GM12872 (cell line): Measurements from ENCODE around the gene KAT6B.

ENCODE experiments used
- TF ChIP-seq, protein P1 (sequence below): IDR thresholded peaks from 3 replicates; pipeline ENCODE4 v1.5.1; 2011; ENCODE audit warnings: low read depth, mild to moderate bottlenecking, low read length, moderate library complexity; ENCODE audit not compliant: insufficient read depth

The KAT6B gene

DNA sequence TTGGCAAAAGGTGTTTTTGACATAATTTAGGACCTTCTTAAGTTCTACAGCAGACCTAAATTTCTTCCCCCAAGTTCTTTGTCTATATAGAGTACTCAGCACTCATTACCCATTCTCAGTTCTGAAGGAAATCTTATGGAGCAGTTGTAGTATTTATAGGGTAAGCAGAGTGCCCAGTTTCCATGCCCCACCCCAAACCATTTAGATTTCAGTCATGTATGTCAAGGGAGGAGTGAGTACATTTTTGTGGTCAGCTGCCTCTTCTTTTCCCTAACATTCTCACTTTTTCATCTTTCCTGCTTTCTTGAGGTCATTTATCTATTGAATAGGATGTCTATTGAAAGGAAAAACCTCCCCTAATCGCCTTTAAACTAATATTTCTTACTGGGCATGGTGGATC is 83.3 kb downstream of the KAT6B start:
- TF ChIP-seq, protein P1, sequence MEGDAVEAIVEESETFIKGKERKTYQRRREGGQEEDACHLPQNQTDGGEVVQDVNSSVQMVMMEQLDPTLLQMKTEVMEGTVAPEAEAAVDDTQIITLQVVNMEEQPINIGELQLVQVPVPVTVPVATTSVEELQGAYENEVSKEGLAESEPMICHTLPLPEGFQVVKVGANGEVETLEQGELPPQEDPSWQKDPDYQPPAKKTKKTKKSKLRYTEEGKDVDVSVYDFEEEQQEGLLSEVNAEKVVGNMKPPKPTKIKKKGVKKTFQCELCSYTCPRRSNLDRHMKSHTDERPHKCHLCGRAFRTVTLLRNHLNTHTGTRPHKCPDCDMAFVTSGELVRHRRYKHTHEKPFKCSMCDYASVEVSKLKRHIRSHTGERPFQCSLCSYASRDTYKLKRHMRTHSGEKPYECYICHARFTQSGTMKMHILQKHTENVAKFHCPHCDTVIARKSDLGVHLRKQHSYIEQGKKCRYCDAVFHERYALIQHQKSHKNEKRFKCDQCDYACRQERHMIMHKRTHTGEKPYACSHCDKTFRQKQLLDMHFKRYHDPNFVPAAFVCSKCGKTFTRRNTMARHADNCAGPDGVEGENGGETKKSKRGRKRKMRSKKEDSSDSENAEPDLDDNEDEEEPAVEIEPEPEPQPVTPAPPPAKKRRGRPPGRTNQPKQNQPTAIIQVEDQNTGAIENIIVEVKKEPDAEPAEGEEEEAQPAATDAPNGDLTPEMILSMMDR, result no peak

DNA sequence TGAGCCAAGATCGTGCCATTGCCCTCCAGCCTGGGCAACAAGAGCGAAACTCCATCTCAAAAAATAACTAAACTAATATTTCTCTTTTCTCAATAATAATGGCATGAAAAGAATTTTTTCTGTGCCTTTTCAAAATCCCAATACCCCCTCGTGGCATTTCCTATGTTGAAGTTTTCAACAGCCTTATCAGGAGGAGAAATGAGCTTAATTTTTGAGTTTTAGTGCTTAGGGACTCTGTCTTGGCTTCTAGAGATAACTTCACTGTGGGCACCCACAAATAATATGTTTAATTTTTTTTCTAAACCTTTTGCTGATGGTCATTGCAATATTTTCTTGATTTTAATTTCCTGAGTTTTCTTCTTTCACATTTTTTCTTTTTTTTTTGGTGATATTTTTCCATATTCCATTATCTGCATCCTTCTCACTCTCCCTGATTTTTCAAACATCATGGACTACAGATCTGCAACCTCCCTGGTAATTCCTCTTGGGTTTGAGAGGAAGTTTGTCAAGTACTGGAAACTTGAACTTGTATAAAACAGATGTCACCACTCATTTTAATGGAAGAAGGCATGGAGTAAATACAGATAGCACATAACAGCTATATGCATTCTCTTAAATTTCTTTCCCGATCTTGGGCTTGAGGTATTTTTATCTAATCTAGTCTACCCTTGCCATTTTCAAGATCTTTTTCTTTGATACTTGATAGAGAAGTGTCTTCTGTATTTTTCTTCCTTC is 84.0 kb downstream of the KAT6B start:
- TF ChIP-seq, protein P1, result no peak

DNA sequence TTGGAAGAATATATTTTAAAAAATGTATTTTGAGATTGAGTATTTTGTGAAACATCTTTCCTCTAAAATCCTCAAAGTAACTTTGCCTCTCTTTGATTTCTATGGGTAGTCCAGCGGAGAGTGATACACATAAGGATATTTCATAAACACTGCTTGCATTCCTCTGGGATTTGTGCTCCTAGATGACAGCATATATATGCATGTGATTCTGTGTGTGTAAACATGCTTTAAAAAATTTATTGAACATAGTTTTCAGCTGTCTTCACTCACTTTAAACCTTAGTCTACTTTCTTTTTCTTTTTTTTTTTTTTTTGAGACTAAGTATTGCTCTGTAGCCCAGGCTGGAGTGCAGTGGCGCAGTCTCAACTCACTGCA is 84.6 kb downstream of the KAT6B start:
- TF ChIP-seq, protein P1, result no peak

DNA sequence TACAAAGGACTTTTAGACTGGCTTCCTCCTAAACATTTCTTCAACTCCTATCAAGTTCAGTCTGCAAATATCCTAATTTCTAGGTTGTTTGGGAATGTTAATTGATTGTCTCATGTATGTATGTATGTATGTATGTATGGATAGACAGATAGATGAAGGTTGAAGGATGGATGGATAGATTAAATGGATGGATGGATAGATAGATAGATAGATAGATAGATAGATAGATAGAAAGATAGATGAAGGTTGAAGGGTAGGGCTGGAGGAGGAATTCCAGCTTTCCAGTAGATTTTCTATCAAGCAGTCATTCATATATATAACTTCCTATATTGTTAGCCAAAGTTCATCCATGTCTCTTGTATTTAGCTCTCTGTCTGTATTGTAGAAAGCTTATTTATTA is 85.8 kb downstream of the KAT6B start:
- TF ChIP-seq, protein P1, result no peak

DNA sequence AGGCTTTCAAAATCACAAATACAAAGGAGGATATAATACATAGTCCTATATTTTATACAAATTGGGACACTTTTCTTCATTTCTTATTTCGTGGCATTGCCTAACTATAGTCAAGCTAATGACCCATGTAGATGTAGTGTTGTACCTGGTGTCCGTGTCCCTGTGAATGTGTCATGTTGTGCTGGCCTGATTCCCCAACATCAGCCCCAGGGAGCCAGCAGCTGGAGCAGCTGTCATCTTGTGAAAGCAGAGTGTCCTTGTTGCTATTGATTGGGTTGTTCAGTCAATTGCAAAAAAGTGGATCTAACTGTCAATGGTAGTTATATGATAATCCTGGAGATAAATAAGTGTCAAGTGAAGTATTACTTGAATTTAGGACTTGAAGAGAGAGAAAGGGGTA is 86.3 kb downstream of the KAT6B start:
- TF ChIP-seq, protein P1, result no peak

DNA sequence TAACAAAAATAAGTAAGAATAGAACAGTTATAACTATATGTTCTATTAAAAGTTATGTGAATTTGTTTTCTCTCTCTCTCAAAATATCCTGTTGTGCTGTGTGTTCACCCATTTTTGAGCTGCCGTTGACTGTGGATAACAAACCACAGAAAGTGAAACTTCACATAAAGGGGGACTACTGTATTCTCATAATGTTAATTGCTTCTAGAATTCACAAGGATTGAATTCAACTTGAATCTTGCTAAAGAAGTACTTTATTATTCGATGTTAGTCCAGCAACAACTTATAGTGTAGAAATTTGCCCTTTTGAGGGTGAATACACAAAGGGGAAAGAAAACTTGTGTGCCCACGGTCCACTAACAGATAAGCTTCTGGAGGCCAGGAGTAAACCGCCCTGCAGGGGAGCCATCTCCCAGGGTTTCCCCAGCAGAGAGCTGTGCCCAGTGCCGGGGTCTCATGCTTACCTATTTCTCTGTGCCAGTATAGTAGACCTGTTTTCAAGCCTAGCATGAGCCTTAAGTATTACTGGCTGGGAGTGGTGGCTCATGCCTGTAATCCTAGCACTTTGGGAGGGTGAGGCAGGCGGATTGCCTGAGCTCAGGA is 87.1 kb downstream of the KAT6B start:
- TF ChIP-seq, protein P1, result 0 out of 3 replicates have a peak, but pooled peaks have one; percentile 10

DNA sequence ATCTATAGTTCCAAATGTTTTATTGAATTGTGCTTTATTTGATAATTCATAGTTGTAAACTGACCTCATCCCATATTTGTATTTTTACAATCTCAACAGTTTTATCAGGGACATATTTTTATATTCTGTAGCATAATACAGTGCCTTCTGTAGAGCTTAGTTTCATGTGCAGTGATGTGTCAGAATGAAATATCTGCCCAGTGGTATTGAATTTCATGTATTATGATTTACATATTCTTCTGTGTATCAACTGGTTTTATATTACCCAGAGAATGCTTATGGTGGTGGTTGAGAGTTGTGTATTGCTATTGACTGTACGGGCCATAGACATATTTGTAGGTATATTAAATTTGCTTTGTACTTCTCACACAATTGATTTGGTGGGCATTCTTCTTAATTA is 89.9 kb downstream of the KAT6B start:
- TF ChIP-seq, protein P1, result no peak
